Loucy (cell line): ENCODE results near the gene ZNF688.

Source experiments
- EZH2phosphoT487 ChIP-seq: fragments of 200-600 bp; IDR thresholded peaks from 2 replicates; pipeline ENCODE4 v1.6.1; 2018; ENCODE audit warnings: antibody characterized with exemption, mild to moderate bottlenecking, moderate library complexity, borderline replicate concordance
- TF ChIP-seq, protein P1 (sequence below): fragments of 200-600 bp; sonication (generic); conservative IDR thresholded peaks from 2 replicates; pipeline ENCODE4 v1.5.1; 2014; ENCODE audit warnings: mild to moderate bottlenecking, antibody characterized with exemption, low read length

DNA sequence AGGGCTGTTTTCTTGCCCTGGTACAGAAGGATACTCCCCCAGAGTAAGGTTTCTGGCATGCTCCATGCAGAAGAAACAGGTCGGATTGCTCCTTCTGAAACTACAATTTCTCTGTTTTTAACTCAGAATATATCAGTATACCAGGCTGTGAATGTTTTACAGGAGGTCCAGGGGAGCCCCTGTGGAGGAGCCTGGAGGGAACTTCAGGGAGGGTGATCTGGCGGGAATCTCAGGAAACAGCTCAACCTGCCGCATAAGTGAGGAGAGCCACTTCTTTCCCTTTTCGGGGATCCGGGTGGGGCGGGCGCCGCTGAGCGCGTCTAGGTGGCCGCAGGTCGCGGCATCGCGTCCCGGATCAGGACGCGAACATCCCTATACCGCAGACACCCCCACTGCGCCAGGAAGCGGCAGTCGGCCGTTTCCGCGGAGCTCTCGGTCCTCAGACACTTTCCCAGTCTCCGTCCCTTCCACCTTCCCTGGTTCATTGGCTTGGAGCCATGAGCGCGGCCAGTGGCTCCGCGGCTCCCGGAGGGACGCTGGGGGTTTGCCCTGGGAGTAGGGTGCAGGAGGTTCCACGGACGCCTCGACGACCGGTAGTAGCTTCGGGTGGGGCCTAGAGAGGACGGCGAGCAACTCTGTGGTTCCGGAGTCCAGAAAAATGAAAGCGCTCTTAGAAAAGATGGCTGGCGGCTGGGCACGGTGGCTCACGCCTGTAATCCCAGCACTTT is 10.3 kb downstream of the ZNF688 start:
- TF ChIP-seq, protein P1, sequence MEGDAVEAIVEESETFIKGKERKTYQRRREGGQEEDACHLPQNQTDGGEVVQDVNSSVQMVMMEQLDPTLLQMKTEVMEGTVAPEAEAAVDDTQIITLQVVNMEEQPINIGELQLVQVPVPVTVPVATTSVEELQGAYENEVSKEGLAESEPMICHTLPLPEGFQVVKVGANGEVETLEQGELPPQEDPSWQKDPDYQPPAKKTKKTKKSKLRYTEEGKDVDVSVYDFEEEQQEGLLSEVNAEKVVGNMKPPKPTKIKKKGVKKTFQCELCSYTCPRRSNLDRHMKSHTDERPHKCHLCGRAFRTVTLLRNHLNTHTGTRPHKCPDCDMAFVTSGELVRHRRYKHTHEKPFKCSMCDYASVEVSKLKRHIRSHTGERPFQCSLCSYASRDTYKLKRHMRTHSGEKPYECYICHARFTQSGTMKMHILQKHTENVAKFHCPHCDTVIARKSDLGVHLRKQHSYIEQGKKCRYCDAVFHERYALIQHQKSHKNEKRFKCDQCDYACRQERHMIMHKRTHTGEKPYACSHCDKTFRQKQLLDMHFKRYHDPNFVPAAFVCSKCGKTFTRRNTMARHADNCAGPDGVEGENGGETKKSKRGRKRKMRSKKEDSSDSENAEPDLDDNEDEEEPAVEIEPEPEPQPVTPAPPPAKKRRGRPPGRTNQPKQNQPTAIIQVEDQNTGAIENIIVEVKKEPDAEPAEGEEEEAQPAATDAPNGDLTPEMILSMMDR = no peak
- no peak for TF ChIP-seq EZH2phosphoT487
